Gastrocnemius medialis (tissue), 4 donors: Measurements from ENCODE around the gene TMEM220. TPM values are rescaled to one million over a fixed set of nuclear protein-coding genes. Genes with fewer than 3 reads are reported as not detected.

Source experiments
- ATAC-seq, 2 donors: fragments of 150-250 bp; one replicate each; pipeline ENCODE4 v1.9.1; 2016
- DNase-seq, 2 donors: peaks; one replicate each; pipeline ENCODE4 v3.0.0-alpha.2; 2019
- H3K27ac ChIP-seq, 4 donors: fragments of 200-600 bp; sonication (generic); 1 replicate in 1 of 4; 2 replicates in 3 of 4; pipeline ENCODE4 v1.5.1; 2016 to 2018; ENCODE audit warnings: mild to moderate bottlenecking in 2 of 4, moderate library complexity in 1 of 4
- H3K27me3 ChIP-seq, 3 donors: fragments of 200-600 bp; sonication (generic) in 2 of 3; 1 replicate in 1 of 3; 2 replicates in 2 of 3; pipeline versions ENCODE4 v1.5.1 to v1.6.0; 2016 to 2019; ENCODE audit warnings: mild to moderate bottlenecking in 1 of 3, moderate library complexity in 1 of 3
- H3K36me3 ChIP-seq, 2 donors: fragments of 200-600 bp; sonication (generic) in 1 of 2; one replicate each; pipeline ENCODE4 v1.5.1; 2017 to 2018
- H3K4me1 ChIP-seq, 2 donors: fragments of 200-600 bp; sonication (generic) in 1 of 2; one replicate each; pipeline ENCODE4 v1.5.1; 2016 to 2017; ENCODE audit warnings: mild to moderate bottlenecking in 2 of 2
- H3K4me3 ChIP-seq, 4 donors: fragments of 200-600 bp; sonication (generic) in 3 of 4; 1 replicate in 1 of 4; 2 replicates in 3 of 4; pipeline ENCODE4 v1.5.1; 2016 to 2019; ENCODE audit warnings: mild to moderate bottlenecking in 2 of 4
- H3K9me3 ChIP-seq, 3 donors: fragments of 200-600 bp; sonication (generic) in 2 of 3; 1 replicate in 1 of 3; 2 replicates in 2 of 3; pipeline ENCODE4 v1.5.1; 2016 to 2019
- POLR2A ChIP-seq, 2 donors: fragments of 450-650 bp; IDR thresholded peaks; one replicate each; pipeline ENCODE4 v1.6.1; 2017; ENCODE audit warnings: antibody characterized with exemption in 2 of 2, mild to moderate bottlenecking in 2 of 2, moderate library complexity in 2 of 2
- in situ Hi-C, 4 donors: fragments of 200-750 bp; cut with MboI; loops; one replicate each; pipeline versions ENCODE4 v1.15.0 to v1.8.0; 2017; ENCODE audit warnings: low sequenced_read_pairs in 4 of 4
- intact Hi-C: fragments of 100-400 bp; cut with DNase I; formaldehyde crosslinking; loops from one replicate; pipeline ENCODE4 v1.15.1; 2023; ENCODE audit warnings: low total_unique reads
- total RNA-seq, 4 donors: library from RNA; depleted of rRNA; stranded (reverse); fragments of >200 nt; gene quantifications; one replicate each; pipeline versions ENCODE4 v1.1.0 to v1.2.3, GENCODE V29; 2016
- TF ChIP-seq, protein P1 (sequence below), 5 experiments: fragments of 450-650 bp in 3 of 5; fragments of 200-600 bp in 2 of 5; sonication (generic) in 2 of 5; IDR thresholded peaks in 4 of 5; conservative IDR thresholded peaks in 1 of 5; 1 replicate in 4 of 5; 2 replicates in 1 of 5; pipeline ENCODE4 v1.5.1; 2016 to 2019; ENCODE audit warnings: antibody characterized with exemption in 5 of 5, mild to moderate bottlenecking in 3 of 5, moderate library complexity in 3 of 5

The TMEM220 gene
- total RNA-seq, 4 donors from 2014 or later: 3.7 to 8.6 (median 3.9) TPM

DNA sequence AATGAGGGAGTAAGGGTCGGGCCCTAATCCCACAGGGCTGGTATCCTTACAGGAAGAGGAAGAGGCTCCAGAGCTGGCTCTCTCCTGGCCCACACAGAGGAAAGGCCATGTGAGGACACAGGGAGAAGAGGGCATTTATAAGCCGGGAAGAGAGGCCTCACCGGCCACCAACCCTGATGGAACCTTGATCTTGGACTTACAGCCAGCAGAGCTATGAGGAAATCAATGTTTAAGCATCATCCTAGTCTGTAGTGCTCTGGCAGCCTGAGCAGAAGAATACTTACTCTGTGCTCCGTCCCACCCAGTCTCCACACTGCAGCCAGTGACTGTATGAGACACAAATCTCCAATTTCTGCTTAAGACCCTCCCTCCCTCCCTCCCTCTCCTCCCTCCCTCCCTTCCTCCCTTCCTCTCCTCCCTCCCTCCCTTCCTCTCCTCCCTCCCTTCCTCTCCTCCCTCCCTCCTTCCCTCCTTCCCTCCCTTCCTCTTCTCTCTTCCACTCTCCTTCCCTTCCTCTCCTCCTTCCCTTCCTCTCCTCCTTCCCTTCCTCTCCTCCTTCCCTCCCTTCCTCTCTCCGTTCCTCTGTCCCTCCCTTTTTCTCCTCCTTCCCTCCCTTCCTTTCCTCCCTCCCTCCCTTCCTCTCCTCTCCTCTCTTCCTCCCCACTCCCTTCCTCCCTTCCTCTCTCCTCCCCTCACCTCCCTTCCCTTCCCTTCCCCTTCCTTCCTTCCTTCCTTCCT lies 8.9 kb upstream of the TMEM220 start:
- no peak for DNase-seq
- H3K4me1 ChIP-seq: peaks cover 0 to 12% of the 10 kb centered on the region in 2 donors
- intact Hi-C loops: no loop called here
- H3K9me3 ChIP-seq: no peaks in the 10 kb centered on the region
- no peak overlapping the region for H3K27ac ChIP-seq
- no peak for ATAC-seq
- no peak for TF ChIP-seq POLR2A (IDR thresholded peaks at IDR 0.05)
- TF ChIP-seq, protein P1, sequence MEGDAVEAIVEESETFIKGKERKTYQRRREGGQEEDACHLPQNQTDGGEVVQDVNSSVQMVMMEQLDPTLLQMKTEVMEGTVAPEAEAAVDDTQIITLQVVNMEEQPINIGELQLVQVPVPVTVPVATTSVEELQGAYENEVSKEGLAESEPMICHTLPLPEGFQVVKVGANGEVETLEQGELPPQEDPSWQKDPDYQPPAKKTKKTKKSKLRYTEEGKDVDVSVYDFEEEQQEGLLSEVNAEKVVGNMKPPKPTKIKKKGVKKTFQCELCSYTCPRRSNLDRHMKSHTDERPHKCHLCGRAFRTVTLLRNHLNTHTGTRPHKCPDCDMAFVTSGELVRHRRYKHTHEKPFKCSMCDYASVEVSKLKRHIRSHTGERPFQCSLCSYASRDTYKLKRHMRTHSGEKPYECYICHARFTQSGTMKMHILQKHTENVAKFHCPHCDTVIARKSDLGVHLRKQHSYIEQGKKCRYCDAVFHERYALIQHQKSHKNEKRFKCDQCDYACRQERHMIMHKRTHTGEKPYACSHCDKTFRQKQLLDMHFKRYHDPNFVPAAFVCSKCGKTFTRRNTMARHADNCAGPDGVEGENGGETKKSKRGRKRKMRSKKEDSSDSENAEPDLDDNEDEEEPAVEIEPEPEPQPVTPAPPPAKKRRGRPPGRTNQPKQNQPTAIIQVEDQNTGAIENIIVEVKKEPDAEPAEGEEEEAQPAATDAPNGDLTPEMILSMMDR (IDR thresholded peaks at IDR 0.05 in 4 of 5, conservative IDR thresholded peaks at IDR 0.05 in 1 of 5): no peak
- no peak overlapping the region for H3K4me3 ChIP-seq
- no peaks in the 10 kb centered on the region for H3K27me3 ChIP-seq
- in situ Hi-C loops: loop anchor here (5.0 to 25.0 kb wide), 4 partner anchors 104 to 1249 kb away; partner anchors contain the start of gene ZNF18 (in 1 of the 4)
- no peaks in the 10 kb centered on the region for H3K36me3 ChIP-seq

DNA sequence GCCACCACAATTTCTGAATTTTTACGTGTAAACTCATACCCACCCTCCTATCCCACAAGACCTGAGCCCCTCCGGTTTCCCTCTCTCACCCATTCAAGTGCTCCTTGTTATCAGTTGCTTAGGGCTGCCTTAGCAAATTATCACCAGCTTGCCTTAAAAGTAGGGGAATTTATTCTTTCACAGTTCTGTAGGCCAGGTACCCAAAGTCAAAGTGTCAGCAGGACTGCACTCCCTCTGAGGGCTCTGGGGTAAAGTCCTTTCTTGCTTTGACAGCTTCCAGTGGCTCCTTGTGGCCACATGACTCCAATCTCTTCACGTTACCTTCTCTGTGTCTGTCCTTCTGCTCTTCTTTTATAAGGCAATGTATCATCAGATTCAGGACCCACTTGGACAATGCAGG lies 7.9 kb upstream of the TMEM220 start:
- H3K4me3 ChIP-seq: no peak overlapping the region
- no peaks in the 10 kb centered on the region for H3K27me3 ChIP-seq
- H3K36me3 ChIP-seq: no peaks in the 10 kb centered on the region
- H3K4me1 ChIP-seq: peaks cover 0 to 4% of the 10 kb centered on the region in 2 donors
- in situ Hi-C loops (loop anchor here (5.0 to 25.0 kb wide), 4 partner anchors 105 to 1250 kb away; partner anchors contain the start of gene ZNF18 (in 1 of the 4)), intact Hi-C loops (loop anchor here (1.0 kb wide), 1 partner anchor 108 kb away; no protein-coding TSS in a partner anchor)
- TF ChIP-seq, protein P1 (IDR thresholded peaks at IDR 0.05 in 4 of 5, conservative IDR thresholded peaks at IDR 0.05 in 1 of 5): no peak
- no peak for TF ChIP-seq POLR2A (IDR thresholded peaks at IDR 0.05)
- DNase-seq (no peak), ATAC-seq (no peak)
- no peak overlapping the region for H3K27ac ChIP-seq
- no peaks in the 10 kb centered on the region for H3K9me3 ChIP-seq

DNA sequence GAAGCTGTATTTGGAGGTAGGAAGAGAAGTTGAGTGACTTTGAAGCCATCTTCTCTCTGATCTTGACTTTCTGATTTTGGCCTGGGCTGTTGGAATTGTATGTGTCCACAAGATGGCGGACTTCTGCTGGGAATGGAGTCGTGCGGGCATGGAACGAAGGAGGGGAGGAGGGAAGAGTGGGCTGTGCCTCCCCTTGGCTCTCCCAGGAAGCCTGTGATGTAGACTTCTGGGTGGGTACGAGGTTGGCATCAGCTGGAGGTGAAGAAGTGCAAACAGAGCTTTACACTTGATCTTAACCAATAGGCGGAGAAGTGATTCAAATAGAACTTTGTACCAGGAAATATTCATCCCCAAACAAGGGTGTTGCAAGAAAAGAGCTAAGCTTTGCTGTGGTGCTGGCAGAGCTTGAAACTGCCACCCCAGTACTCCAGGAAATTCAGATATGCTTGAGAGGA lies 7.4 kb upstream of the TMEM220 start:
- intact Hi-C loops: loop anchor here (1.0 kb wide), 1 partner anchor 108 kb away; no protein-coding TSS in a partner anchor
- ATAC-seq: peak; percentile 76 to 84
- no peak for TF ChIP-seq POLR2A (IDR thresholded peaks at IDR 0.05)
- TF ChIP-seq, protein P1 (IDR thresholded peaks at IDR 0.05 in 4 of 5, conservative IDR thresholded peaks at IDR 0.05 in 1 of 5): peak; percentile 51 to 81 (median 75)
- Histone ChIP-seq H3K36me3 (no peaks in the 10 kb centered on the region), H3K27me3 (no peaks in the 10 kb centered on the region), H3K4me1 (peaks cover 0 to 4% of the 10 kb centered on the region in 2 donors), H3K4me3 (no peak overlapping the region), H3K9me3 (no peaks in the 10 kb centered on the region), H3K27ac (no peak overlapping the region)
- in situ Hi-C loops: loop anchor here (5.0 to 25.0 kb wide), 4 partner anchors 105 to 1250 kb away; partner anchors contain the start of gene ZNF18 (in 1 of the 4)
- DNase-seq: peak; percentile 30 to 40

DNA sequence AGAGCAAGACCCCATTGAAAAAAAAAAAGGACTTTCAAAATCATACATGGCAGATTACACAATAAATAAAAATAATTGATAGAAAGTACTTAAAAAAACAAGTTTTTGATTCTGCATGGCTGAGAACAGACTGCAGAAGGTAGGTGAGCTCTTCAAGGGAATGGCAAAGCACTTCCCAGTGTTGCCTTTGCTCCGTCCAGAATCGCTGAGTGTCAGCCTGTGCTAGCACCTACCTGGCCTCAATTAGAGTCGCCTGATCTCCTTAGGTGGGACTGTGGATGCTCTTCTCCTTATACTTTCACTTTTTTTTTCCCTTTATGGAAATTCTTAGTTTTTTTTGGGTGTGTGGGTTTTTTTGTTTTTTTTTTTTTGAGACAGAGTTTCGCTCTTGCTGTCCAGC lies 6.0 kb upstream of the TMEM220 start:
- in situ Hi-C loops: loop anchor here (5.0 to 25.0 kb wide), 4 partner anchors 106 to 1251 kb away; partner anchors contain the start of gene ZNF18 (in 1 of the 4)
- H3K4me3 ChIP-seq: no peak overlapping the region
- H3K27me3 ChIP-seq: no peaks in the 10 kb centered on the region

More for the DNA sequence above, 6.0 kb upstream of the TMEM220 start:
- ATAC-seq: no peak
- no peaks in the 10 kb centered on the region for H3K9me3 ChIP-seq
- intact Hi-C loops: no loop called here
- DNase-seq: no peak
- no peak overlapping the region for H3K27ac ChIP-seq
- no peaks in the 10 kb centered on the region for H3K36me3 ChIP-seq
- peaks cover 0 to 4% of the 10 kb centered on the region in 2 donors for H3K4me1 ChIP-seq
- TF ChIP-seq, protein P1 (IDR thresholded peaks at IDR 0.05 in 4 of 5, conservative IDR thresholded peaks at IDR 0.05 in 1 of 5): no peak
- TF ChIP-seq POLR2A (IDR thresholded peaks at IDR 0.05): no peak
